NCI-H1436 treated with DMSO at 0.1 percent for 48 hours (cell line): Measurements from ENCODE around the gene PLEKHN1.
"Not testable (repeated sequence)": the region's sequence is repeated elsewhere in the genome, so short reads cannot be mapped to it uniquely, and the experiment has no call there.

Experiments used
- DNase-seq: peaks from one replicate; lab custom pipeline; 2025; lab: John Stamatoyannopoulos, UW

Gene PLEKHN1

DNA sequence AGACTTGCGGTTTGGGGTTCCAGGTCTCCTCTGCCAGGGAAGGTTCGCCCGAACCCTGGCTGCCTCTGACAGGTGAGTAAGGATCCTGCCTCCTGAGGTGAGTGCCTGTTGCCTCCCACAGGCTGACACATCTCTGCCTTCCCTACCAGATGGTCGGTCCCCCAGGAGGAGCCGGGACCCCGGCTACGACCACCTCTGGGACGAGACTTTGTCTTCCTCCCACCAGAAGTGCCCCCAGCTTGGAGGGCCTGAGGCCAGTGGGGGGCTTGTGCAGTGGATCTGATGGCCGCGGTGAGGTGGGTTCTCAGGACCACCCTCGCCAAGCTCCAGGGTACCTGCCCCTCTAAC is 8.0 kb downstream of the PLEKHN1 start:
- no peak for DNase-seq

DNA sequence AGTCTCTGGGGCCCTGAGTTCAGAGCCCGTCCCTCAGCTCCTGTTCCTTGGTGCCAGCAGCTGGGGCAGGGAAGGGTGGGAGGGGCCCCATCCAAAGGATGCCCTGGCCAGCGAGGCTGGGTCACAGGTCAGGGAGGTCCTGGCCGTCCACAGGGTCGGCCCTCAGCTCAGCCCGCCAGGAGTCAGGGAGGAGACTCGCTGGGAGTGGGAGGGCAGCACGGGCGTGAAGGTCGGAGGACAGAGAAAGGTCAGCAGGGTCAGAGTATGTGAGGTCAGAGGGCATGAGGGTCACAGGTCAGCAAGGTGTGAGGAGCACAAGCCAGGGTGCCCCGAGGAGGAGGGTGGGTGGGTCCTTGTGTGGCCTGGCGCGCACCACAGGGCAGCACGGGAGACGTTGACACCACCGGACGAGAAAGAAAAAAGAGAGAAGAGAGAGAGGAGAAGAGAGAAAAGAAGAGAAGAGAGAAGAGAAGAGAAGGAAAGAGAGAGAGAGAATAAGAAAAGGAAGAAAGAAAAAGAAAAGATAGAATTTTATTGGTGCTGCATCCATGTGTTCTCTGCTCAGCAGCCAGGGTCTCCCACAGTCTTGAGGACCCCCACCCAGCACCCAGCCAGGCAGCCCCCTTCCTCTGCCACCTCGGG is 8.5 kb downstream of the PLEKHN1 start:
- DNase-seq, result no peak

DNA sequence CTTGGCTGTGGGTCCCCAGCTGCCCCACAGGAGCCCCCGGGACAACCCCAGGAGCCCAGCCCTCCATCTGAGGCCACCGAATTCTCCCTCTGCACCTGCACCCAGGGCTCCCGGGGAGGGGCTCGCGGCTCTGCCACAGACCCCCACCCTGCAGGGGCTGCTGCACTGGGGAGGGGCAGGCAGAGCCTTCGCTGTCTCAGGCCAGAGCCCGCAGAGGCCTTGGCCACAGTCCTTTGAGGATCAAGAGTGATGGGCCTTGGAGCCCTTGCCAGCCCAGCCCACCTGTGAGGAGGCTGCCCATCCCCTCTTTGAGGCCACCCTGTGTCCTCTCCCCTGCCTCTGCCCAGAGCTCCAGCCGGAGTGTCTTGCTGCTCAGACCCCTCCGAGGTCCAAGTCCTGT is 9.1 kb downstream of the PLEKHN1 start:
- DNase-seq, result no peak

DNA sequence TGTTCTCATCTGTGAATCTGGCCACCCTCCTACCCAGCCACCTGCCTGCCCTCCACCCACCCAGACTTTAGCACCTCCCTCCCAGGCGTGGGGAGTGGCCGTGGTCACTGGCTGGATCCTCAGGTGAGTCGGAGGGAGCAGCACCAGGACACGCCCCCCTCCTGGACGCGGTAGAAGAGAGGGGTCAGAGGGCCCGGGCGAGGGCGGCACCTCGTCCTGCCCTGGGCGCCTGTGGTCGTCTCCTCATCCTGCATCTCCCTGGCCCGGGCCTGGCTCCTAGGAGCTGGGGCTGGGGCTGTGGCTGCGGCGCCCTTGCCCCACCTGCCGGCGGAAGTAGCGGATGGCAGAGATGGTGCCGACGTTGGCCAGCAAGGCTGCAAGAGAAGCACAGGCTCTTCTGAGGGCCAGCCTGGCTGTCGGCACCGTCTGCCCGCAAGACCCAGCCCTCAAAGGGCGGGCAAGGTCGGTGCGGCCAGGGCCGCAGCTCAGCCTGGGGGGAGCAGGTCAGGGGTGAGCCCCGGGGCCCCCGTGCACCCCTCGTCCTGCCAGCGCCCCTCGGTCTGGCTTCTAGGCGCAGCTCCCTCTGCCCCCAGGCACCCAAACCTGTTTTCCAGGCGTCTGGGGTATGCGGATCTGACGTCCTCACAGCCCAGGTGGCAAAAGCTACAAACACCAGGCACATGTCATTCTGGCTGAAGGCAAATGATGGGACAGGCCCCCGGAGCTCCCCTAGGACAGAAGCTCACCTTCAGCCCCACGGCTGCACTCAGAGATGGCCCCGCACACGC is 9.8 kb downstream of the PLEKHN1 start:
- no peak for DNase-seq

DNA sequence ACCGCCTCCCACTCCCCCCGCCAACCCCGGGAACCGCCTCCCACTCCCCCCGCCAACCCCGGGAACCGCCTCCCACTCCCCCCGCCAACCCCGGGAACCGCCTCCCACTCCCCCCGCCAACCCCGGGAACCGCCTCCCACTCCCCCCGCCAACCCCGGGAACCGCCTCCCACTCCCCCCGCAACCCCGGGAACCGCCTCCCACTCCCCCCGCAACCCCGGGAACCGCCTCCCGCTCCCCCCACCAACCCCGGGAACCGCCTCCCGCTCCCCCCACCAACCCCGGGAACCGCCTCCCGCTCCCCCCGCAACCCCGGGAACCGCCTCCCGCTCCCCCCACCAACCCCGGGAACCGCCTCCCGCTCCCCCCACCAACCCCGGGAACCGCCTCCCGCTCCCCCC is 10.5 kb downstream of the PLEKHN1 start:
- not testable (repeated sequence) for DNase-seq

DNA sequence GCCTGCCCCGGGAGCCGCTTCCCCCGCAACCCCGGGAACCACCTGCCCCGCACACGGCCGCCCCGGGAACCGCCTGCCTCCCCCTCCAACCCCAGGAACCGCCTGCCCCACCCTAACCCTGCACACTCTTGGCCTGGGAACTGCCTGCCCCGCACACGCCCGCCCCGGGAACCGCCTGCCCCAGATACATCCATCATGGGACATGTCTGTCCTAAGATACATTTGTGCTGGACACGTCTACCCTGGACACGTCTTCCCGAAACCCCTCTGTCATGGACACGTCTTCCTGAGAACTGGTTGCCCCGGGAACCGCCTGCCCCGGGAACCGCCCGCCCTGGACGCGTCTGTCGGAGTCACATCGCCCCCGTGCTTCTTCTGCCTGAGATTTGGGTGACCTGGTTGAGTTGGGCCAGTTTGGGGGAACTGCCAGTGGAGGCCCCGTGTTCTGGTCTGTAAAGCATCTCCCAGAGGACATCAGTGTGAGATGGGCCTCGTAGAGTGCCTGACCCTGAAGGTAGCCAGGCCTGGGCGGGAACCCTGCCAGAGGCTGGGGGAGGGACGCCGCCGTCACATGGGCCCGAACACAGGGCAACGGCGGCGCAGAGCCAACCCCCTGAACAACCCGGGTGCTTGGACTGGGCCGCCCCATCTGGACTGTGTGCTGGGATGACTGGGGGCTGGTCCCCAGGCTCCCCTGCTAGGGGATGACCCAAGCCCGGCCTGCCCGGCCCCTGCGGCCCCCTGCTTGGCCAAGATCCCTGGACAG is 12.0 kb downstream of the PLEKHN1 start:
- DNase-seq, result no peak

DNA sequence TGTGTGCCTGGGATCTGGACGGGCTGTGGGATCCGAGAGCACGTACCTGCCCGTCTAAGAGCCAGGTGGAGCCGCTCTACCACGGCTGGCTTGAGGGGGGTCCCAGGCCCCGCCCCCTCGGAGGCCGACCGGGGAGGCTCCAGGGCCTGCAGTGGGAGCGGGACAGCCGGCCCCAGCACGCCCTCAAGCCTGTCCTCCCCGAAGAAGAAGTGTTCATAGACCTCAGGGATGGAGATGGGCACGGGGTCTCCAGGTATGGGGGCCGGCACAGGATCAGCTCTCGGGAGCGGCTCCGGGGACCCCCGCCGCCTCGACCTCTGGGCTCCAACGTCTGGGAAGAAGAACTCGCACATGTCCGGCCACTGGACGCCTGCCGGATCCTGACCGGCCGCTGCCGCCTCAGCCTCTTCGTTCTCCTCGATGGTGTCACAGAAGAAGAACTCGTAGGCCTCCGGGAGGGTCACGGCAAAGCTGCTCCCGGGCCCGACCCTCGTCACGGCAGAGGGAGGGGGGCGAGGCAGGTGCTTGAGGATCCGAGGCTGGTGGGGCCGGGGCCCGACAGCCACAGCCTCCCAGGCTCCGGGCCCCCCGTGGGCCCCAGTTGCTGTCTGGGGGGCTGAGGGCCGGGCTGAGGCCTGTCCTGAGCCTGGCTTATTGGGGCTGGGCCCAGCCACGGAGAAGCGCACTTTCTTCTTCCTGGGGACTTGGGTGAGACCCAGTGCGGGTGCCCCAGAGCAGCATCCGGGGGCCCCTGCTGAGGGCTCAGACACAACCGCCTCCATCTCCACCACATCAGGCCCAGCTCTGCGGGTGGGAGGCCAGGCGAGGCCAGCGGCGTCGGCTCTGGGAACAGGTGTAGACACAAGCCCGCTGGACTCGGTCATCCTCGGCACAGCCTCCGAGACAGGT is 12.8 kb downstream of the PLEKHN1 start:
- no peak for DNase-seq

DNA sequence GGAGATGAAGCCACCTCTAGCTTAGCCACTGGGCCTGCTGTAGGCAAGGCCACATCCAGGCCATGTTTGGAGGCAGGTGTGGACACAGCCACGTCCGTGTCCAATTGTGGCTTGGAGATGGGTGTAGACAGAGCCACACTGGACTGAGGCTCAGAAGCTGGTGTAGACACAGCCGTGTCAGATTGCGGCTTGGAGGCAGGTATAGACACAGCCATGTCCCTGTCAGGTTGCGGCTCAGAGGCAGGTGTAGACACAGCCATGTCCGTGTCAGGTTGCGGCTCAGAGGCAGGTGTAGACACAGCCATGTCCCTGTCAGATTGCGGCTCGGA is 13.4 kb downstream of the PLEKHN1 start:
- no peak for DNase-seq

DNA sequence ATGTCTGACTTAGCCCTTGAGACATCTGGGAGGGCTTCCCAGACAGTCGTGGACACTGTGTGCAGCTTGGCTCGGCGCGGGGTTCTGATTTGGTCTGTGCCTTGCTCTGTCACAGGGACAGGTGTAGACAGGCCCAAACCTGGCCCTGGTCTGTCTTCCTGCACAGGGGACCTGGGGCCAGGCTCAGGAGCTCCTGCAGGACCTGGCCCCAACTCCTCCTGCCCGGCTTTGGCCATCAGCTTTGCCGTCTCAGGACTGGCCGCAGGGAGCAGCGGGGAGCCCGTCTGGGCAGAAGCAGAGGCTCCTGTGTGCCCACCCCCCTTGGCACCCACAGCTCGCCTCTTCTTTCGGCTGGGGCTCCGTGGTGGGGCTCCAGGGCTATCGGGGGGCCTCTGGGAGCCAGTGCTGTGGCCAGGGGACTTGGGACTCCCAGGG is 13.9 kb downstream of the PLEKHN1 start:
- DNase-seq, result no peak

DNA sequence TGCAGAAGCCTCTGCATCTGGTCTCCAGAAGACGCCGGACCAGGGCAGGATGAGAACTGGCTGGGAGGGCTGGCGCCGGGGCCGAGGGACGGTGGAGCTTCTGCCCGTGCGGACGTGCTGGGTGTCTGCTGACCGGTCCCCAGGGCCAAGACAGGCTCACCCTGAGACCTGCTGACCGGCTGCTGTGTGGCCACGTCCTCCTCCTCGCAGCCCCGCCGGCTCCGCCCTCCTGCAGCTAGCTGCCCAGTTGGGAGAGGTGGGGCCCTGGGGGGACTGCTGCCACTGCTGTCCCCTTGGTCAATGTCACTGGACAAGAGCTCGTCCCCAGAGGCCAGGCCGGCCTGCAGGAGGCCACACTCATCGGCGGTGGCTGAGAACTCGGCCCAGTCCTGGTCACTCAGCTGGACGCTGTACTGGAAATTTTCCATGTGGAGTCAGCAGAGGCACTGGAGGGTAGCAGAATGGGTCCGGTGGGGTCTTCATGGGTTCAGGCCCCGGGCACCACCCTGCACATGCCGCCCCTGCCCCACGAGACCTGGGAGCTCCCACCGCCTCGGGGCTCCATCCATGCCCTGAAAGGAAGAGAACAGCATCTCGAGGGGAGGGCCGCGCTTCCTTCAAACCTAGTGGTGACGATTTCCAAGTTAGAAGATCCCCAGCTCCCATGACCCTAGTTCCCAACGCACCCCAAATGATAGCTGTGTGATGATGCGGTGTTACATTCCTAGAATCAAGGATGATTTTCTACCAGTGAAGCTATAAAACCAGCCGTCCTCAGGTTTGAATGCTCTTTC is 14.5 kb downstream of the PLEKHN1 start:
- DNase-seq, result no peak

DNA sequence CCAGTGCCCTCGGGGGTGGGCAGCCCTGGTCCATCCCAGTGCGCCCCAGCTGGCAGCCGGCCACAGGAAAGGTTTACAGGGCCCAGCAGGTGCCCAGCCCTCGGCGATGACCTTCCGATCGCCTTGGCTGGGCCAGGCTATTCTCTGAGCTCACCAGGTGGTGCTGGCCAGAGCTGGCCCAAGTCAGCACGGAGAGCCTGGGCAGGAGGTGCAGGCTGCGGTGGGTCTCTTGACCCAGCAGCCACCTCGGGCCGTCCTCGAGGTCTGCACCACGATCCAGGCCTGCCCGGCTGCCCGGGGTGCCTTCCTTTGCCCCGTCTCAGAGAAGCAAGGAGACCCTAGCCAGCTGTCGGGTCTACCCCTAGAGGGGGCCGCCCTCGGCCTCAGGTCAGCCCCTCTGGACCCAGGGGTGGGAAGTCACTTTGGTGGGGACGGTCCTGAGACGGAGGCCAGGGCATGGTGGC is 15.2 kb downstream of the PLEKHN1 start:
- DNase-seq, result no peak

DNA sequence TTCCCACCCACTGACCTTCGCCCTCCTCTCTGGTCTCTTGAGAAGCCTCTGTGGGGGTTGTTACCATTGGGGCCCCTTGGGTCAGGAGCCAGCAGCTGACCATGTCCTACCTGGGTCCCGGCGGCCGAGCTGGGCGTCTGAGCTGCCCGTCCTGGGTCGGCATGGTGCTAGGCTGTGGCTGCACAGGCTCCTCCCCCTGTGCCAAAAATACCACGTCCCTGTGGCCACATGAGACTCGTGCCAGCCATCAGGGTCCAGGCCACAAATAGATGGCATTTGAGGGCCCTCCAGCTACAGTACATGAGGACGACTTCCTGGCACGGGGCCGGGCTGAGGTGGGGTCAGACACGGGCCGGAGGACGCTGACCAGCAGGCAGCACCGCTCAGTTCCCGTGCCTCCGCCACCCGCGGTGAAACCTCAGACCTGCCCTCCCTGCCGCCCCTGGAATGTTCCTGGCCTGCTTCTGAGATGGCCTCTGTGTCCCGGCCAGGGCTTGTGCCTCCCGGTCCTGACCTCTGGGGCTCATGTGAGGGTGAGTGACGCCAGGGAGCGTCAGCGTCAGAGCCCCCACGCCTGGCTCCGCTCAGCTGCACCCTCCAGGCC is 15.8 kb downstream of the PLEKHN1 start, which contains the start of gene PERM1:
PERM1 (minus strand) TSS at position 139 of the 604 bp plus-strand sequence. CDS start 1,064 bp downstream, outside the sequence.
- DNase-seq, result no peak

DNA sequence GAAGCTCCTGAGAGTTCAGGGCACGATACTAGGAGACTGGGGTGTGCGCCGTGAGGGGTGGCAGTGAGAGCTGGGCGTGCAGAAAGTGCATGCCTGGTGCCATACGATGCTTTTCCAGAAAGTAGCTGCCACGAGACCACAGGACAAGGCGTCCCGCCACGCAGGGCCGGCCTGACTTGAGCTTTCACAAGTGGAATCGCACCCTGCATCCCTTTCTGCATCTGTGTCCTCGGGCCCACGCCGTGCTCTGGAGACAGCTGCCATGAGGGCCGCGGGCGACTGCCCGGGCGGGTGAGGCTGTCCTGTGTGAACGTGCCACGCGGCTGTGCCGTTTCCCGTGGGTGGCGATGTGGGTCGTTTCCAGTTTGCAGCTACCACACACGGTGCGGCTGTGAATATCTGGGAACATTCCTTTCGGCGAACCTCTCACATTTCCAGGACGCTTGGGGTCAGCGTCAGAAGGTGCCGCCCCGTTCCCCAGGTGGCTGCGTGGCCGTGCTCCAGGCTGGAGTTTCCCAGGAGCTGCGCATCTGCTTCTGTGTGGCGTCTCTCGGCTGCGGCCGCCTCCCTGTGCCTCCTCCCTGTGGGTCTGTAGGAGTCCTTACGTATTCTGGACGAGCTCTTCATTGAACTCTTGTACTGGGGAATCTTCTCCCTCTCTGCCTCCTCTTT is 16.6 kb downstream of the PLEKHN1 start:
- DNase-seq, result no peak

DNA sequence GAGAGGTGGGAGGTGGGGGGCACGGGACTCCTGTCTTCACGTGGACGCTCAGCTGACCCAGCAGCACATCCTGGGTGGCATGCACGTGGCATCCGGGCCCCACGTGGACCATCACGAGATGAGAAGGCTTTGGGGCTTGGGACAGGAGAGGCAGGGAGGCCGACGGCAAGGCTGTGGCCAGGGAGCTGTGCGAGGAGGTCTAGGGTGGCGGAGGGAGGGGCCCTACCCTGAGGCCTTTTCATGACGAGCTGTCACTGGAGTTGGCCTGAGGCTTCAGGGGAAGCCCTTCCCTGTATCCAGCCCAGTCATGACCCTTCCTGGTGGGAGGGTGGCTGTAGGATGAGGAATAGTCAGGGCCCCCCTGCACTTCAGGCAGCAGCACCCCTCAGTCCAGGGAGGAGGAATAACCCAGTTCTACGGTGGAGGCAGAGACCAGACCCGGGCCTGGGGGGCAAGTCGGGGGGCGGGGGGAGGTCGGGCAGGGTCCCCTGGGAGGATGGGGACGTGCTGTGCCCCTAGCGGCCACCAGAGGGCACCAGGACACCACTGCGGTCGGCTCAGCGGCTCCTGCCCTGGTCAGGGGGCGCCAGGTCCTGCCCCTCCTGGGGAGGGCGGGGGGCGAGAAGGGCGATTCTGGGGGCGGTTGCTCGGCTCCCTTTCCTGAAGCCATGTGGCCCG is 17.7 kb downstream of the PLEKHN1 start:
- DNase-seq, result no peak

DNA sequence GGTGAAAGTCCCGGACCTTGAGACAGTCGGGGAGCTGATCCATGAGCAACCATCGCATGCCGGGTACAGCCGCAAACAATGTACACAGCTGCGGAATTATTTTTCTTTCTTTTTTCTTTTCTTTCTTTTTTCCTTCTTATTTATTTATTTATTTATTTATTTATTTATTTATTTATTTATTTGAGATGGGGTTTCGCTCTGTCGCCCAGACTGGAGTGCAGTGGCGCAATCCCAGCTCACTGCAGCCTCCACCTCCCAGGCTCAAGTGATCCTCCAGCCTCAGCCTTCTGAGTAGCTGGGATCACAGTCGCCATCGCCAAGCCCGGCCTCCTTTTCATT is 18.2 kb downstream of the PLEKHN1 start:
- DNase-seq, result no peak

DNA sequence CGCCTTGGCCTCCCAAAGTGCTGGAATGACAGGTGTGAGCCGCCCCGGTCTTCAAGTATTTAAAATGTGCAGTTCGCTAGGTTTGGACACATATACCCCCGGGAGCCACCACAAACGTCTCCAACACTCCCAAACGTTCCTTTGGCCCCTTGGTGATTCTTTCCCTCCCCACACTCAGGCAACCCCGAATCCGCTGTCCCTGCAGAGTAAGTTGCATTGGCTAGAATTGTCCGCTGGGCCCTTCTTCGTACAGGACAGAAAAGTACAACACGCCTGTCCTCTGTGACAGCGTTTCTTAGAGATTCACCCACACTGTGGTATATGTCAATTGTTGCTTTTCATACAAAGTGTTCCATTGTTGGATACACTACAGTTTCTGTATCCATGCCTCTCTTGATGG is 18.8 kb downstream of the PLEKHN1 start:
- no peak for DNase-seq

DNA sequence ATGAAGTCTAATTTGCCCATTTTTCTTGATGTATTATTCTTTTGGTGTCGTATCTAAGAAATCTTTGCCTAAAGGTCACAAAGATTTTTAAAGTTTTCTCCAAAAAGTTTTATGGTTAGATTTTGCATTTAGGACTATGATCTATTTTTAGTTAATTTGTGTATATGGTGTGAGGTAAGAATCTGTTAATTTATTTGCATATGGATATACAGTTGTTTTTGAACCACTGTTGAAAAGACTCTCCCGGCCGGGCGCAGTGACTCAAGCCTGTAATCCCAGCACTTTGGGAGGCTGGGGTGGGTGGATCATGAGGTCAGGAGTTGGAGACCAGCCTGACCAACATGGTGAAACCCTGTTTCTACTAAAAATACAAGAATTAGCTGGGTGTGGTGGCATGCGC is 21.8 kb downstream of the PLEKHN1 start:
- not testable (repeated sequence) for DNase-seq

DNA sequence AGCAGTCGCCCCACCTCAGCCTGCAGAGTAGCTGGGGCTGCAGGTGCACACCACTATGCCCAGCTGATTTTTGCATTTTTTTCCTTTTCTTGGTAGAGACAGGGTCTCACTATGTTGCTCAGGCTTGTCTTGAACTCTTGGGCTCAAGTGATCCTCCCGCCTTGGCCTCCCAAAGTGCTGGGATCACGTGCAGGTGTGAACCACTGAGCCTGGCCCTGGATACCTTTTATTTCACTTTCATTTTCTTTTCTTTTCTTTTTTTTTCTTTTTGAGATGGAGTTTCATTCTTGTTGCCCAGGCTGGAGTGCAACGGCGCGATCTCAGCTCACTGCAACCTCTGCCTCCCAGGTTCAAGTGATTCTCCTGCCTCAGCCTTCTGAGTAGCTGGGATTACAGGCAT is 25.0 kb downstream of the PLEKHN1 start:
- DNase-seq, result not testable (repeated sequence)

DNA sequence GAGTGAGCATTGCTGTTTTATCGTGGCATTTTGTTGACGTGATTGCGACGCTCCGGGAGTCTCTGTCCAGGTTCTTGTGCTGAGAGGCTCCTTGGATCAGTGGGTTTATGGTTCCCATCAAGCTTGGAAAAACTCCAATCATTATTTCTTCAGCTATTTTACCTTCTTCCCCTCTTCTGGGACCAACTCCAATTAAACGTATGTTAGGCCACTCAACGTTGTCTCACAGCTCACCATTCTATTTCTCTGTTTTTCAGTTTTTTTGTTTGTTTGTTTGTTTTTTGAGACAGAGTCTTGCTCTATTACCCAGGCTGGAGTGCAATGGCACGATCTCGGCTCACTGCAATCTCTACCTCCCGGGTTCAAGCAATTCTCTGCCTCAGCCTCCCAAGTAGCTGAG is 25.6 kb downstream of the PLEKHN1 start:
- no peak for DNase-seq

DNA sequence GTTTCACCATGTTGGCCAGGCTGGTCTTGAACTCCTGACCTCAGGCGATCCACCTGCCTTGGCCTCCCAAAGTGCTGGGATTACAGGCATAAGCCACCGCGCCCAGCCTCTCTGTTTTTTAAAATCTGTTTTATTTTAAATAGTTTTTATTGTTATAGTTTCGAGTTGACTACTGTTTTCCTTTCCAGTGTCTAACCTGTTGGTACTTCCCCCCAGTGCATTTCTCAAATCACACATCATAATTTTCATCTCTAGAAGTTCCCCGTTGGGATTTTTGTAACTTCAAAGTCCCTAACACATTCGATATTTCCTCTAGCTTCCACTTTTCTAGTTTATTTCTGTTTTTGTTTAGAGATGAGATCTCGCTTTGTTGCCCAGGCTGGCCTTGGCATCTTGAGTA is 26.1 kb downstream of the PLEKHN1 start:
- DNase-seq, result no peak
